ENCODE measurements around the gene LRMDA. TPM values are rescaled to one million over a fixed set of nuclear protein-coding genes. Genes with fewer than 3 reads are reported as not detected.

Gene LRMDA
- total and polyA plus RNA-seq, 2 of the 8 experiments (the other 6 are each of a cell fraction or from before 2014, with no cell fraction given), result 0.86 to 2.8 TPM

DNA sequence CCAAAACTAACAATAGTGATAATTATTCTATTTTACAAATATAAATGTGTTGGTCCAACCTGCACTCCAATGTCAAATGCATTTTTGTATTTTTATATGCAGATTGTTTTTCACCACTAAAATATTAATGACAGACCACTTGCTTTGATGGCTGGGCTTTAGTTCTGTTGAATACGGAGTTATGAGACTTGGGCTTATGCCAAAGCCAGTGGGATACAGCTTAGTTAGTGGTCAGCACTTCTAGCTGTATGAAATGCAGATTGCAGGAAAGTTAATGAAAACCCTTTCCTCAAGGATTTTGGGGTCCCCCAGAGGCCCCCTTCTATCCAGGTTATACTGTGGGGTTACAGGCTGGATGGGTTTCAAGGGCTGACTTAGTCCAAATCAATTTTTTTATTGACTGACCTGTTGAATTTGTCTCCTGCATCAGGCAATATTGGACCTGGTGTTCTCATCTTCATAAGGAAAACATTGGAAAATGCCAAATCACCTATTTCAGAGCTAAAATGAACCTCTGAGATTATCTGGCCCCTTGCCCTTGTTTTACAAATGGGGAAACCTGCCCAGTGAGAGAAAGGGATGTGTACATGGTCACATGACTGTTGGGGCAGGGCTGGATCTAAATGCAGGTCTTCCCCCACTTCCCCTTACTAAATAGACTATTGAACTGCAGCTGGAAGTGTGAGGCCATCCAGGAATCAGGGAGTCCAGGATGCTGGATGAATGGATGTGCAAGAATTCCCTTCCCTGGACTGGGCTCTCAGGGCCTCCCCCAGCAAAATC, 1120.9 kb downstream of the LRMDA start (continued):
- TF ChIP-seq TEAD4 (IDR thresholded peaks at IDR 0.05; ENCODE audit: low read depth, low read length) (no peak), MAFK (IDR thresholded peaks at IDR 0.05; ENCODE audit: low read depth, low read length) (no peak), SIX5 (IDR thresholded peaks at IDR 0.05; ENCODE audit: low read depth, low read length) (no peak), SP2 (IDR thresholded peaks at IDR 0.05; ENCODE audit: low read length) (no peak), POLR2A (IDR thresholded peaks at IDR 0.05; ENCODE audit: control extremely low read depth in 1 of 2, low read depth in 2 of 2, low read length in 2 of 2) (no peak)
